SJCRH30 (cell line): ENCODE measurements around the gene MSMB. TPM values are rescaled to one million over a fixed set of nuclear protein-coding genes. Genes with fewer than 3 reads are reported as not detected.

Source experiments
- DNase-seq, 2 experiments: peaks; one replicate each; pipeline ENCODE4 v3.0.0-alpha.2; 2015 to 2020
- H3K27ac ChIP-seq: fragments of 250-450 bp; sonication (Bioruptor Pico); 2 replicates; pipeline ENCODE4 v1.5.1; 2020; ENCODE audit warnings: mild to moderate bottlenecking, moderate library complexity
- H3K27me3 ChIP-seq: fragments of 250-450 bp; sonication (Bioruptor Pico); 2 replicates; pipeline ENCODE4 v1.5.1; 2020; ENCODE audit warnings: mild to moderate bottlenecking, moderate library complexity
- H3K36me3 ChIP-seq: fragments of 250-450 bp; sonication (Bioruptor Pico); 2 replicates; pipeline ENCODE4 v1.5.1; 2020; ENCODE audit warnings: mild to moderate bottlenecking, moderate library complexity
- H3K4me1 ChIP-seq: fragments of 250-450 bp; sonication (Bioruptor Pico); 2 replicates; pipeline ENCODE4 v1.5.1; 2020; ENCODE audit warnings: mild to moderate bottlenecking, moderate library complexity
- H3K4me3 ChIP-seq: fragments of 250-450 bp; sonication (Bioruptor Pico); 2 replicates; pipeline ENCODE4 v1.5.1; 2020; ENCODE audit warnings: mild to moderate bottlenecking, moderate library complexity
- H3K9me3 ChIP-seq: fragments of 250-450 bp; sonication (Bioruptor Pico); replicated peaks from 2 replicates; pipeline ENCODE4 v1.5.1; 2020; ENCODE audit warnings: mild to moderate bottlenecking, moderate library complexity
- total RNA-seq: library from RNA; depleted of rRNA; stranded (reverse); fragments of >200 nt; shearing (Covaris generic); gene quantifications from 2 replicates; pipeline ENCODE4 v1.2.3, GENCODE V29; 2014

MSMB gene
- total RNA-seq, 1 experiment from 2014 or later, result not detected

GRCh38 chr10:46031648-46032532 lies 14.2 kb downstream of the MSMB start:
- no peaks in the 10 kb centered on the region for H3K27me3 ChIP-seq
- no peak overlapping the region for H3K27ac ChIP-seq
- no peak overlapping the region for H3K4me3 ChIP-seq
- H3K9me3 ChIP-seq, result no peaks in the 10 kb centered on the region
- no peak for DNase-seq
- H3K36me3 ChIP-seq, result no peaks in the 10 kb centered on the region
- H3K4me1 ChIP-seq, result no peaks in the 10 kb centered on the region

- Histone ChIP-seq H3K4me3 (peak within 1 kb of the TSS; percentile 85), H3K27ac (peak within 1 kb of the TSS; percentile 62), H3K4me1 (no peaks in the 10 kb centered on the region), H3K9me3 (no peaks in the 10 kb centered on the region), H3K27me3 (no peaks in the 10 kb centered on the region), H3K36me3 (no peaks in the 10 kb centered on the region)
- peak; percentile 93 to 95 for DNase-seq
Measured at GRCh38 chr10:46030091-46030937, 15.8 kb downstream of the MSMB start, which contains the start of gene NCOA4. Gene NCOA4, minus strand, starts transcription at chr10:46030623. Its CDS starts 13,943 bp downstream, at chr10:46016680.

GRCh38 chr10:46029461-46030030 lies 16.5 kb downstream of the MSMB start:
- DNase-seq, result no peak
- no peaks in the 10 kb centered on the region for H3K36me3 ChIP-seq
- peak overlapping the region; percentile 85 for H3K4me3 ChIP-seq
- H3K27me3 ChIP-seq, result no peaks in the 10 kb centered on the region
- no peaks in the 10 kb centered on the region for H3K9me3 ChIP-seq
- H3K27ac ChIP-seq, result peak overlapping the region; percentile 62
- no peaks in the 10 kb centered on the region for H3K4me1 ChIP-seq

GRCh38 chr10:46028584-46029460 lies 17.2 kb downstream of the MSMB start:
- peak; percentile 11 to 48 for DNase-seq
- no peaks in the 10 kb centered on the region for H3K27me3 ChIP-seq
- no peaks in the 10 kb centered on the region for H3K4me1 ChIP-seq
- H3K4me3 ChIP-seq, result peak overlapping the region; percentile 85
- no peak overlapping the region for H3K27ac ChIP-seq
- no peaks in the 10 kb centered on the region for H3K36me3 ChIP-seq
- H3K9me3 ChIP-seq, result no peaks in the 10 kb centered on the region

GRCh38 chr10:46026106-46026505 lies 20.0 kb downstream of the MSMB start:
- Histone ChIP-seq H3K27ac (no peak overlapping the region), H3K4me3 (no peak overlapping the region), H3K9me3 (no peaks in the 10 kb centered on the region), H3K27me3 (no peaks in the 10 kb centered on the region), H3K4me1 (no peaks in the 10 kb centered on the region), H3K36me3 (no peaks in the 10 kb centered on the region)
- no peak for DNase-seq

GRCh38 chr10:46025406-46025805 lies 20.7 kb downstream of the MSMB start:
- Histone ChIP-seq H3K4me3 (no peak overlapping the region), H3K9me3 (no peaks in the 10 kb centered on the region), H3K27me3 (no peaks in the 10 kb centered on the region), H3K4me1 (no peaks in the 10 kb centered on the region), H3K36me3 (no peaks in the 10 kb centered on the region), H3K27ac (no peak overlapping the region)
- DNase-seq, result no peak

- DNase-seq, result no peak
- H3K4me3 ChIP-seq, result no peak overlapping the region
- no peaks in the 10 kb centered on the region for H3K9me3 ChIP-seq
- no peak overlapping the region for H3K27ac ChIP-seq
- no peaks in the 10 kb centered on the region for H3K4me1 ChIP-seq
- H3K27me3 ChIP-seq, result no peaks in the 10 kb centered on the region
- H3K36me3 ChIP-seq, result no peaks in the 10 kb centered on the region
Measured at GRCh38 chr10:46024948-46025347, 21.1 kb downstream of the MSMB start.

- H3K9me3 ChIP-seq, result no peaks in the 10 kb centered on the region
- H3K36me3 ChIP-seq, result no peaks in the 10 kb centered on the region
- DNase-seq, result peak; percentile 77 to 79
- peak overlapping the region; percentile 91 for H3K27ac ChIP-seq
- H3K4me1 ChIP-seq, result no peaks in the 10 kb centered on the region
- no peaks in the 10 kb centered on the region for H3K27me3 ChIP-seq
- H3K4me3 ChIP-seq, result peak overlapping the region; percentile 66
Measured at GRCh38 chr10:46022978-46023702, 22.9 kb downstream of the MSMB start.

- Histone ChIP-seq H3K9me3 (no peaks in the 10 kb centered on the region), H3K27me3 (no peaks in the 10 kb centered on the region), H3K4me3 (no peak overlapping the region), H3K27ac (no peak overlapping the region), H3K4me1 (no peaks in the 10 kb centered on the region), H3K36me3 (no peaks in the 10 kb centered on the region)
- DNase-seq, result no peak
Measured at GRCh38 chr10:46020344-46020657, 25.8 kb downstream of the MSMB start.

- no peak overlapping the region for H3K27ac ChIP-seq
Measured at GRCh38 chr10:46019569-46020343, 26.3 kb downstream of the MSMB start.

GRCh38 chr10:46019177-46019528 lies 26.9 kb downstream of the MSMB start:
- no peaks in the 10 kb centered on the region for H3K36me3 ChIP-seq
- no peaks in the 10 kb centered on the region for H3K4me1 ChIP-seq
- no peak for DNase-seq
- no peaks in the 10 kb centered on the region for H3K9me3 ChIP-seq
- H3K27ac ChIP-seq, result no peak overlapping the region
- no peaks in the 10 kb centered on the region for H3K27me3 ChIP-seq
- no peak overlapping the region for H3K4me3 ChIP-seq

More at GRCh38 chr10:46019569-46020343, 26.3 kb downstream of the MSMB start:
- no peak for DNase-seq
- H3K4me1 ChIP-seq, result no peaks in the 10 kb centered on the region
- H3K4me3 ChIP-seq, result no peak overlapping the region
- H3K36me3 ChIP-seq, result no peaks in the 10 kb centered on the region
- H3K9me3 ChIP-seq, result no peaks in the 10 kb centered on the region
- no peaks in the 10 kb centered on the region for H3K27me3 ChIP-seq

GRCh38 chr10:46018453-46019176 lies 27.5 kb downstream of the MSMB start:
- no peak for DNase-seq
- no peaks in the 10 kb centered on the region for H3K4me1 ChIP-seq
- H3K27me3 ChIP-seq, result no peaks in the 10 kb centered on the region
- no peak overlapping the region for H3K4me3 ChIP-seq
- no peaks in the 10 kb centered on the region for H3K9me3 ChIP-seq
- H3K36me3 ChIP-seq, result no peaks in the 10 kb centered on the region
- H3K27ac ChIP-seq, result no peak overlapping the region

- Histone ChIP-seq H3K27ac (no peak overlapping the region), H3K4me3 (no peak overlapping the region), H3K36me3 (no peaks in the 10 kb centered on the region), H3K4me1 (no peaks in the 10 kb centered on the region), H3K27me3 (no peaks in the 10 kb centered on the region), H3K9me3 (no peaks in the 10 kb centered on the region)
- no peak for DNase-seq
Measured at GRCh38 chr10:46017733-46018132, 28.3 kb downstream of the MSMB start.
